OCI-LY1 (cell line): ENCODE data around the gene B3GLCT.
A peak's percentile ranks its signal among the peaks of the same experiment; 100 is the strongest.

Experiments used
- H2AFZ ChIP-seq: fragments of 200-600 bp; sonication (generic), shearing (Covaris generic); 2 replicates; pipeline ENCODE4 v1.6.0; 2014; ENCODE audit warnings: antibody characterized with exemption, mild to moderate bottlenecking, low read length
- H3F3A ChIP-seq: fragments of 200-600 bp; sonication (generic), shearing (Covaris generic); 2 replicates; pipeline ENCODE4 v1.6.0; 2014; ENCODE audit warnings: mild to moderate bottlenecking, antibody characterized with exemption, low read length, moderate library complexity; ENCODE audit not compliant: insufficient read depth
- H3K27ac ChIP-seq: fragments of 200-600 bp; sonication (generic); 2 replicates; pipeline ENCODE4 v1.5.1; 2014; ENCODE audit warnings: low read length, mixed run types, mild to moderate bottlenecking, low read depth; ENCODE audit not compliant: poor library complexity, severe bottlenecking
- H3K27me3 ChIP-seq: fragments of 200-600 bp; sonication (generic); 2 replicates; pipeline ENCODE4 v1.6.0; 2014; ENCODE audit warnings: antibody characterized with exemption, mild to moderate bottlenecking, low read length, moderate library complexity; ENCODE audit not compliant: insufficient read depth
- H3K36me3 ChIP-seq: fragments of 200-600 bp; sonication (generic); 2 replicates; pipeline ENCODE4 v1.6.1; 2014; ENCODE audit warnings: mild to moderate bottlenecking, antibody characterized with exemption, low read length, moderate library complexity, mixed read lengths; ENCODE audit not compliant: insufficient read depth
- H3K4me1 ChIP-seq: fragments of 200-600 bp; sonication (generic); 2 replicates; pipeline ENCODE4 v1.5.1; 2014; ENCODE audit warnings: mild to moderate bottlenecking, low read length, moderate library complexity; ENCODE audit not compliant: insufficient read depth, severe bottlenecking
- H3K4me2 ChIP-seq: fragments of 200-600 bp; sonication (generic), shearing (Covaris generic); 2 replicates; pipeline ENCODE4 v1.6.1; 2014; ENCODE audit warnings: low read length
- H3K4me3 ChIP-seq: fragments of 200-600 bp; sonication (generic); 2 replicates; pipeline ENCODE4 v1.5.1; 2014; ENCODE audit warnings: low read length, low read depth, mild to moderate bottlenecking, mixed read lengths; ENCODE audit not compliant: poor library complexity, severe bottlenecking
- H3K79me2 ChIP-seq: fragments of 200-600 bp; shearing (Covaris generic); 2 replicates; pipeline ENCODE4 v1.6.1; 2016; ENCODE audit warnings: mixed run types, low read length, mixed read lengths; ENCODE audit not compliant: insufficient read depth
- H3K9ac ChIP-seq: fragments of 200-600 bp; sonication (generic), shearing (Covaris generic); 2 replicates; pipeline ENCODE4 v1.6.1; 2014; ENCODE audit warnings: mild to moderate bottlenecking, low read length, mixed read lengths
- H3K9me2 ChIP-seq: fragments of 200-600 bp; sonication (generic), shearing (Covaris generic); 2 replicates; pipeline ENCODE4 v1.6.1; 2014; ENCODE audit warnings: low read depth, mild to moderate bottlenecking, low read length, mixed read lengths
- H3K9me3 ChIP-seq: fragments of 200-600 bp; shearing (Covaris generic); 2 replicates; pipeline ENCODE4 v1.6.1; 2014; ENCODE audit warnings: low read length, mixed read lengths
- H4K20me1 ChIP-seq: fragments of 200-600 bp; sonication (generic), shearing (Covaris generic); 2 replicates; pipeline ENCODE4 v1.6.0; 2016; ENCODE audit warnings: mild to moderate bottlenecking, low read length; ENCODE audit not compliant: insufficient read depth
- EZH2 ChIP-seq: fragments of 200-600 bp; sonication (generic), shearing (Covaris generic); IDR thresholded peaks from 2 replicates; pipeline ENCODE4 v1.8.0; 2017; ENCODE audit warnings: borderline replicate concordance, mixed run types, mild to moderate bottlenecking, antibody characterized with exemption, low read length, moderate library complexity, mixed read lengths
- TF ChIP-seq, protein P1 (sequence below): fragments of 200-600 bp; sonication (generic), shearing (Covaris generic); IDR thresholded peaks from 2 replicates; pipeline ENCODE4 v1.5.1; 2017; ENCODE audit warnings: mild to moderate bottlenecking, antibody characterized with exemption, low read length, moderate library complexity, mixed read lengths

The B3GLCT gene

GRCh38 chr13:31322026-31322425 lies 122.3 kb downstream of the B3GLCT start:
- Histone ChIP-seq H3K4me2 (peak overlapping the region; percentile 60), H4K20me1 (no peaks in the 10 kb centered on the region), H3K36me3 (no peaks in the 10 kb centered on the region), H3K9me3 (peaks cover 1% of the 10 kb centered on the region; the same call in 1 of the 2 replicates), H3K4me1 (peaks cover 38% of the 10 kb centered on the region), H3K79me2 (no peaks in the 10 kb centered on the region), H3K9me2 (no peaks in the 10 kb centered on the region), H3K4me3 (peak overlapping the region; percentile 19), H3K27ac (peak overlapping the region; percentile 95), H2AFZ (peak overlapping the region; percentile 99), H3K9ac (peak overlapping the region; percentile 51; the same call in 1 of the 2 replicates), H3K27me3 (no peaks in the 10 kb centered on the region), H3F3A (no peaks in the 10 kb centered on the region; the same call in 1 of the 2 replicates)
- TF ChIP-seq, protein P1, sequence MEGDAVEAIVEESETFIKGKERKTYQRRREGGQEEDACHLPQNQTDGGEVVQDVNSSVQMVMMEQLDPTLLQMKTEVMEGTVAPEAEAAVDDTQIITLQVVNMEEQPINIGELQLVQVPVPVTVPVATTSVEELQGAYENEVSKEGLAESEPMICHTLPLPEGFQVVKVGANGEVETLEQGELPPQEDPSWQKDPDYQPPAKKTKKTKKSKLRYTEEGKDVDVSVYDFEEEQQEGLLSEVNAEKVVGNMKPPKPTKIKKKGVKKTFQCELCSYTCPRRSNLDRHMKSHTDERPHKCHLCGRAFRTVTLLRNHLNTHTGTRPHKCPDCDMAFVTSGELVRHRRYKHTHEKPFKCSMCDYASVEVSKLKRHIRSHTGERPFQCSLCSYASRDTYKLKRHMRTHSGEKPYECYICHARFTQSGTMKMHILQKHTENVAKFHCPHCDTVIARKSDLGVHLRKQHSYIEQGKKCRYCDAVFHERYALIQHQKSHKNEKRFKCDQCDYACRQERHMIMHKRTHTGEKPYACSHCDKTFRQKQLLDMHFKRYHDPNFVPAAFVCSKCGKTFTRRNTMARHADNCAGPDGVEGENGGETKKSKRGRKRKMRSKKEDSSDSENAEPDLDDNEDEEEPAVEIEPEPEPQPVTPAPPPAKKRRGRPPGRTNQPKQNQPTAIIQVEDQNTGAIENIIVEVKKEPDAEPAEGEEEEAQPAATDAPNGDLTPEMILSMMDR: no peak
- TF ChIP-seq EZH2: no peak

GRCh38 chr13:31322702-31323405 lies 123.1 kb downstream of the B3GLCT start:
- Histone ChIP-seq H3K4me2 (0 out of 2 replicates have a peak overlapping the region, but pooled peaks have one; percentile 60), H3K9me2 (no peaks in the 10 kb centered on the region), H3K4me1 (peaks cover 43% of the 10 kb centered on the region), H3K9ac (no peak overlapping the region), H3K9me3 (no peaks in the 10 kb centered on the region), H3K4me3 (no peak overlapping the region), H2AFZ (peak overlapping the region; percentile 99; the same call in 1 of the 2 replicates), H3K27me3 (no peaks in the 10 kb centered on the region), H3K27ac (peak overlapping the region; percentile 95), H3K79me2 (no peaks in the 10 kb centered on the region), H3F3A (no peaks in the 10 kb centered on the region; the same call in 1 of the 2 replicates), H4K20me1 (no peaks in the 10 kb centered on the region), H3K36me3 (no peaks in the 10 kb centered on the region)
- TF ChIP-seq EZH2: no peak
- TF ChIP-seq, protein P1: no peak

DNA sequence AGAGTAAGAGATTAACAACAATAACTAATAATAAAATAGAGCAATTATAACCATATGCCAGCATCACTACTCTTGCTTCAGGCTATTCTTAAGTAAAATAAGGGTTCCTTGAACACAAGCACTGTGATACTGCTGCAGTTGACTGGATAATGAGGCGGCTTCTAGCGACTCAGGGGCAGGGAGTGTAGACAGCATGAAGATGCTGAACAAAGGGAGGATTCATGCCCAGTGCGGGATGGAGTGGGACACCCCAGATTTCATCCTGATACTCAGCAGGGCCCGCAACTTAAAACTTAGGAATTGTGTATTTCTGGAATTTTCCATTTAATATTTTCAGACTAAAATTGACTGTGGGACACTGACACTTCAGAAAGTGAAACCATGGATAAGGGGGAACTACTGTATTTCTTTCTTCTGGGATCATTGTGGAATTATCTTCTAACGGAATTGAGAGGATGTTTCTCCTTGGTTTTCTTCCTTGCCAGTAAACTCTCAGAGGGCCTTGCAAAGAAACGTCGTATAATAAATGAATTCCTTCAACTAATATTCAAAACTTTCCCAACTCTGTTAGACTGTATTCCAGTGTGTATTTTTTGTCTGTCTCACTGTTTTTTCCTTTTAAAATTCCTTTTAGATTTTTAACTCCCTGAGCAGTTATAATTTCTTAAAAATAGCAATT lies 127.5 kb downstream of the B3GLCT start:
- no peak overlapping the region for H3K4me2 ChIP-seq
- H3K36me3 ChIP-seq: no peaks in the 10 kb centered on the region
- no peaks in the 10 kb centered on the region for H3K27me3 ChIP-seq
- H3K9me3 ChIP-seq: no peaks in the 10 kb centered on the region
- H3F3A ChIP-seq: no peaks in the 10 kb centered on the region
- TF ChIP-seq, protein P1: no peak
- no peak for TF ChIP-seq EZH2
- no peak overlapping the region for H3K9ac ChIP-seq
- H3K4me1 ChIP-seq: peaks cover 32% of the 10 kb centered on the region
- no peak overlapping the region for H3K27ac ChIP-seq
- H3K9me2 ChIP-seq: no peaks in the 10 kb centered on the region
- no peak overlapping the region for H2AFZ ChIP-seq
- no peaks in the 10 kb centered on the region for H4K20me1 ChIP-seq
- H3K4me3 ChIP-seq: no peak overlapping the region
- no peaks in the 10 kb centered on the region for H3K79me2 ChIP-seq
